K562 (cell line): ENCODE data around the gene AGPAT2. TPM values are rescaled to one million over a fixed set of nuclear protein-coding genes. Genes with fewer than 3 reads are reported as not detected.
A peak's percentile ranks its signal among the peaks of the same experiment; 100 is the strongest.

Experiments
- ARHGAP35 ChIP-seq: fragments of 450-650 bp; IDR thresholded peaks from 2 replicates; pipeline ENCODE4 v1.6.1; 2018; ENCODE audit not compliant: partially characterized antibody
- CBX5 ChIP-seq: IDR thresholded peaks from 2 replicates; pipeline ENCODE4 v1.6.1; 2014; ENCODE audit warnings: low read depth, borderline replicate concordance
- CREBBP ChIP-seq: IDR thresholded peaks from one replicate; pipeline ENCODE4 v1.6.1; 2012; ENCODE audit warnings: low read depth, mild to moderate bottlenecking, control low read depth, inconsistent platforms, low read length
- DDX20 ChIP-seq: fragments of 450-650 bp; IDR thresholded peaks from 2 replicates; pipeline ENCODE4 v1.6.1; 2016; ENCODE audit warnings: missing genetic modification characterization, low read depth, mild to moderate bottlenecking, missing compliant biosample characterization, moderate library complexity
- E2F6 ChIP-seq, 2 experiments: IDR thresholded peaks; 2 replicates each; pipeline ENCODE4 v1.6.1; 2011; ENCODE audit warnings: borderline replicate concordance in 1 of 2, control low read depth in 1 of 2, low read depth in 1 of 2, low read length in 1 of 2, mild to moderate bottlenecking in 1 of 2, mixed read lengths in 1 of 2, moderate library complexity in 1 of 2; ENCODE audit not compliant: insufficient read depth in 1 of 2, insufficient read length in 1 of 2, poor library complexity in 1 of 2, severe bottlenecking in 1 of 2; ENCODE audit errors: extremely low read depth in 1 of 2
- ETV5 ChIP-seq: sonication (generic); formaldehyde crosslinking; IDR thresholded peaks from 2 replicates; pipeline ENCODE4 v1.4.0; 2020; ENCODE audit warnings: low read depth, mild to moderate bottlenecking, missing genetic modification reagents
- FIP1L1 ChIP-seq: fragments of 200-400 bp; formaldehyde crosslinking; IDR thresholded peaks from 2 replicates; pipeline ENCODE4 v1.6.1; 2018; ENCODE audit warnings: mild to moderate bottlenecking, low read depth, low read length; ENCODE audit not compliant: poor library complexity, severe bottlenecking
- FOXM1 ChIP-seq, 2 experiments: fragments of 450-650 bp in 1 of 2; sonication (generic) in 1 of 2; formaldehyde crosslinking in 1 of 2; IDR thresholded peaks; 2 replicates each; pipeline versions ENCODE4 v1.6.1 to v1.9.0; 2017 to 2022; ENCODE audit warnings: low read depth in 2 of 2, mild to moderate bottlenecking in 2 of 2, missing genetic modification reagents in 1 of 2, moderate library complexity in 1 of 2
- FUS ChIP-seq: fragments of 200-400 bp; formaldehyde crosslinking; optimal IDR thresholded peaks from 2 replicates; pipeline ENCODE3; 2017; ENCODE audit warnings: low read depth, low read length
- GATAD2A ChIP-seq: fragments of 450-650 bp; IDR thresholded peaks from 2 replicates; pipeline ENCODE4 v1.6.1; 2017
- HINFP ChIP-seq: fragments of 450-650 bp; conservative IDR thresholded peaks from 2 replicates; pipeline ENCODE4 v1.6.1; 2016; ENCODE audit warnings: missing genetic modification characterization, low read depth, mild to moderate bottlenecking, control low read depth, missing compliant biosample characterization
- HNRNPLL ChIP-seq: fragments of 200-400 bp; formaldehyde crosslinking; IDR thresholded peaks from 2 replicates; pipeline ENCODE4 v1.6.1; 2017; ENCODE audit warnings: low read length, low read depth, mild to moderate bottlenecking; ENCODE audit not compliant: poor library complexity, severe bottlenecking
- MTA1 ChIP-seq: fragments of 450-650 bp; IDR thresholded peaks from 2 replicates; pipeline ENCODE4 v1.6.1; 2017; ENCODE audit warnings: borderline replicate concordance
- NR3C1 ChIP-seq: sonication (generic); formaldehyde crosslinking; IDR thresholded peaks from 2 replicates; pipeline ENCODE4 v1.8.1; 2022; ENCODE audit warnings: missing genetic modification reagents
- PHB ChIP-seq: fragments of 250-450 bp; sonication (Bioruptor Pico); IDR thresholded peaks from 2 replicates; pipeline ENCODE4 v1.5.0; 2021
- SRSF1 ChIP-seq: fragments of 200-400 bp; formaldehyde crosslinking; IDR thresholded peaks from 2 replicates; pipeline ENCODE4 v1.6.1; 2017; ENCODE audit warnings: mild to moderate bottlenecking, low read depth, low read length, moderate library complexity
- TRIM24 ChIP-seq, 2 experiments: fragments of 450-650 bp; IDR thresholded peaks; 2 replicates each; pipeline ENCODE4 v1.6.1; 2016
- YY1 ChIP-seq, 3 experiments: IDR thresholded peaks; 2 replicates each; pipeline ENCODE4 v1.6.1; 2011; ENCODE audit warnings: low read length in 2 of 3, mild to moderate bottlenecking in 2 of 3, moderate library complexity in 2 of 3, borderline replicate concordance in 1 of 3, control low read depth in 1 of 3, low read depth in 1 of 3; ENCODE audit not compliant: insufficient read depth in 3 of 3, insufficient replicate concordance in 2 of 3, control insufficient read depth in 1 of 3, insufficient read length in 1 of 3; ENCODE audit errors: extremely low read depth in 1 of 3
- ZFP30 ChIP-seq: fragments of 250-450 bp; sonication (Bioruptor Pico); IDR thresholded peaks from 2 replicates; pipeline ENCODE4 v1.8.0; 2022; ENCODE audit warnings: moderate library complexity, mild to moderate bottlenecking, inconsistent platforms, borderline replicate concordance
- ZFX ChIP-seq: sonication (generic); formaldehyde crosslinking; IDR thresholded peaks from 2 replicates; pipeline ENCODE4 v1.8.0; 2022; ENCODE audit warnings: mild to moderate bottlenecking, missing genetic modification reagents, moderate library complexity
- ZNF143 ChIP-seq: sonication (generic); formaldehyde crosslinking; IDR thresholded peaks from 2 replicates; pipeline ENCODE4 v1.9.0; 2022; ENCODE audit warnings: mild to moderate bottlenecking, missing genetic modification reagents
- ZNF239 ChIP-seq: fragments of 250-450 bp; sonication (Bioruptor Pico); IDR thresholded peaks from 2 replicates; pipeline ENCODE4 v1.4.0; 2020; ENCODE audit warnings: mild to moderate bottlenecking
- ZNF395 ChIP-seq: fragments of 200-800 bp; sonication (Bioruptor generic); IDR thresholded peaks from 2 replicates; pipeline ENCODE4 v1.6.1; 2017; ENCODE audit warnings: missing genetic modification characterization, missing compliant biosample characterization
- ZNF699 ChIP-seq: fragments of 250-450 bp; sonication (Bioruptor Pico); IDR thresholded peaks from 2 replicates; pipeline ENCODE4 v1.8.0; 2021; ENCODE audit warnings: mild to moderate bottlenecking, moderate library complexity; ENCODE audit not compliant: insufficient replicate concordance
- polyA plus RNA-seq, 8 experiments: library from polyadenylated mRNA; depleted of rRNA in 4 of 8; stranded (reverse) in 5 of 8; unstranded in 3 of 8; fragments of >200 nt; fragmentation: Nextera tagmentation in 2 of 8; fragmentation: Illumina TruSeq in 1 of 8; extraction: Ambion mirVana in 2 of 8; extraction: Trizol in 1 of 8; gene quantifications; 2 replicates each; pipeline versions ENCODE4 v1.2.1 to v1.2.3, GENCODE V29; 2011 to 2014; ENCODE audit warnings: inconsistent platforms in 1 of 8, missing spikeins in 1 of 8
- total RNA-seq, 7 experiments: library from RNA; depleted of rRNA in 6 of 7; stranded (reverse); fragments of >200 nt in 6 of 7; fragmentation: Illumina TruSeq in 2 of 7; extraction: Trizol in 2 of 7; gene quantifications; 2 replicates each; pipeline versions ENCODE4 v1.2.1 to v1.2.3, GENCODE V29; 2011 to 2021; ENCODE audit warnings: low replicate concordance in 1 of 7

Gene AGPAT2
- total and polyA plus RNA-seq, 9 of the 15 experiments (the other 6 are each of a cell fraction or from before 2014, with no cell fraction given), result 0.13 to 54.5 (median 23.9) TPM

- TF ChIP-seq ZNF699 (CRISPR knock-in tag) (no peak), YY1 (IDR thresholded peaks at IDR 0.05; ENCODE audit: borderline replicate concordance in 1 of 3, control insufficient read depth in 1 of 3, extremely low read depth in 1 of 3, insufficient read depth in 3 of 3, insufficient read length in 1 of 3, insufficient replicate concordance in 2 of 3, low read depth in 1 of 3, low read length in 2 of 3) (no peak), ZNF143 (no peak), ARHGAP35 (no peak), FOXM1 (IDR thresholded peaks at IDR 0.05; ENCODE audit: low read depth) (no peak), FOXM1 (CRISPR knock-in tag; IDR thresholded peaks at IDR 0.05; ENCODE audit: low read depth) (peak; percentile 20), CREBBP (no peak), FUS (no peak), GATAD2A (no peak), MTA1 (no peak), ZFX (CRISPR knock-in tag) (no peak; the same call in 1 of the 2 replicates), CBX5 (no peak), DDX20 (tag) (no peak), E2F6 (IDR thresholded peaks at IDR 0.05; ENCODE audit: borderline replicate concordance in 1 of 2, extremely low read depth in 1 of 2, insufficient read depth in 1 of 2, insufficient read length in 1 of 2, low read depth in 1 of 2, low read length in 1 of 2, poor library complexity in 1 of 2, severe bottlenecking in 1 of 2) (peak; percentile 16 to 49), FIP1L1 (no peak), PHB (0 out of 2 replicates have a peak, but pooled peaks have one; percentile 18), TRIM24 (IDR thresholded peaks at IDR 0.05) (no peak), ZNF239 (CRISPR knock-in tag) (no peak), ETV5 (CRISPR knock-in tag) (peak; percentile 60; the same call in 1 of the 2 replicates), ZFP30 (CRISPR knock-in tag) (no peak), ZNF395 (no peak), NR3C1 (no peak), HNRNPLL (no peak), SRSF1 (no peak), HINFP (tag) (no peak)
Observed at GRCh38 chr9:136728548-136729123, 41.4 kb upstream of the AGPAT2 start (continued).
